ENCODE measurements around the gene ZNF326. TPM values are rescaled to one million over a fixed set of nuclear protein-coding genes. Genes with fewer than 3 reads are reported as not detected.
"Not testable (repeated sequence)": the region's sequence is repeated elsewhere in the genome, so short reads cannot be mapped to it uniquely, and the experiment has no call there.

ZNF326 gene
- total RNA-seq, 2 donors from 2014 or later, result 19.9 to 21.0 TPM

- H3K36me3 Mint-ChIP-seq, result no peaks in the 10 kb centered on the region
- ATAC-seq (no peak), DNase-seq (ENCODE audit: low spot score) (no peak)
- H3K9me3 Mint-ChIP-seq, result no peaks in the 10 kb centered on the region
- H3K27ac Mint-ChIP-seq, result no peak overlapping the region
- H3K27me3 Mint-ChIP-seq, result peaks cover 2 to 5% of the 10 kb centered on the region in 2 donors
- H3K4me3 Mint-ChIP-seq, result no peak overlapping the region
- H3K4me1 Mint-ChIP-seq (ENCODE audit: low read depth in 2 of 2), result peaks cover 2 to 5% of the 10 kb centered on the region in 2 donors
These were observed 20.0 kb upstream of the ZNF326 start for GRCh38 chr1:89974696-89975470.

- no peaks in the 10 kb centered on the region for H3K9me3 Mint-ChIP-seq
- ATAC-seq, result no peak
- H3K4me3 Mint-ChIP-seq, result no peak overlapping the region
- H3K27ac Mint-ChIP-seq, result no peak overlapping the region
- no peaks in the 10 kb centered on the region for H3K36me3 Mint-ChIP-seq
- peaks cover 2 to 5% of the 10 kb centered on the region in 2 donors for H3K27me3 Mint-ChIP-seq
- no peak for DNase-seq (ENCODE audit: low spot score)
- H3K4me1 Mint-ChIP-seq (ENCODE audit: low read depth in 2 of 2), result peaks cover 2 to 5% of the 10 kb centered on the region in 2 donors
These were observed 19.3 kb upstream of the ZNF326 start for GRCh38 chr1:89975540-89976125.

GRCh38 chr1:89978755-89979154, 16.2 kb upstream of the ZNF326 start:
- ATAC-seq, result no peak
- H3K4me3 Mint-ChIP-seq, result no peak overlapping the region
- H3K27ac Mint-ChIP-seq, result no peak overlapping the region
- no peak for DNase-seq (ENCODE audit: low spot score)
- H3K27me3 Mint-ChIP-seq, result peaks cover 0 to 4% of the 10 kb centered on the region in 2 donors
- no peaks in the 10 kb centered on the region for H3K9me3 Mint-ChIP-seq
- no peaks in the 10 kb centered on the region for H3K36me3 Mint-ChIP-seq
- peaks cover 0 to 2% of the 10 kb centered on the region in 2 donors for H3K4me1 Mint-ChIP-seq (ENCODE audit: low read depth in 2 of 2)

GRCh38 chr1:89980605-89981004, 14.3 kb upstream of the ZNF326 start:
- no peak for ATAC-seq
- H3K9me3 Mint-ChIP-seq, result no peaks in the 10 kb centered on the region
- no peak for DNase-seq (ENCODE audit: low spot score)
- H3K36me3 Mint-ChIP-seq, result no peaks in the 10 kb centered on the region
- peaks cover 0 to 6% of the 10 kb centered on the region in 2 donors for H3K27me3 Mint-ChIP-seq
- no peak overlapping the region for H3K4me3 Mint-ChIP-seq
- peaks cover 0 to under 1% of the 10 kb centered on the region in 2 donors for H3K4me1 Mint-ChIP-seq (ENCODE audit: low read depth in 2 of 2)
- no peak overlapping the region for H3K27ac Mint-ChIP-seq

- not testable (repeated sequence) for H3K9me3 Mint-ChIP-seq; DNase-seq (ENCODE audit: low spot score); H3K27ac Mint-ChIP-seq; ATAC-seq; H3K4me3 Mint-ChIP-seq; H3K36me3 Mint-ChIP-seq; H3K4me1 Mint-ChIP-seq (ENCODE audit: low read depth in 2 of 2)
- H3K27me3 Mint-ChIP-seq, result peaks cover 0 to 15% of the 10 kb centered on the region in 2 donors
These were observed 12.1 kb upstream of the ZNF326 start for GRCh38 chr1:89982846-89983245.

GRCh38 chr1:89984564-89985116, 10.3 kb upstream of the ZNF326 start:
- H3K27ac Mint-ChIP-seq; H3K4me1 Mint-ChIP-seq (ENCODE audit: low read depth in 2 of 2); H3K4me3 Mint-ChIP-seq; DNase-seq (ENCODE audit: low spot score); ATAC-seq; H3K36me3 Mint-ChIP-seq; H3K9me3 Mint-ChIP-seq: not testable (repeated sequence)
- H3K27me3 Mint-ChIP-seq, result peaks cover 2 to 19% of the 10 kb centered on the region in 2 donors

GRCh38 chr1:89986020-89986419, 8.9 kb upstream of the ZNF326 start:
- H3K4me3 Mint-ChIP-seq, result no peak overlapping the region
- H3K36me3 Mint-ChIP-seq, result no peaks in the 10 kb centered on the region
- no peaks in the 10 kb centered on the region for H3K9me3 Mint-ChIP-seq
- DNase-seq (ENCODE audit: low spot score), result no peak
- no peak for ATAC-seq
- H3K4me1 Mint-ChIP-seq (ENCODE audit: low read depth in 2 of 2), result no peaks in the 10 kb centered on the region
- peaks cover 7 to 23% of the 10 kb centered on the region in 2 donors for H3K27me3 Mint-ChIP-seq
- no peak overlapping the region for H3K27ac Mint-ChIP-seq

- no peak overlapping the region for H3K27ac Mint-ChIP-seq
- H3K27me3 Mint-ChIP-seq, result peaks cover 13 to 36% of the 10 kb centered on the region in 2 donors
- no peaks in the 10 kb centered on the region for H3K36me3 Mint-ChIP-seq
- no peak overlapping the region for H3K4me3 Mint-ChIP-seq
- peak; percentile 77 for DNase-seq (ENCODE audit: low spot score)
- H3K9me3 Mint-ChIP-seq, result no peaks in the 10 kb centered on the region
- peak; percentile 74 to 80 for ATAC-seq
- H3K4me1 Mint-ChIP-seq (ENCODE audit: low read depth in 2 of 2), result no peaks in the 10 kb centered on the region
These were observed 7.6 kb upstream of the ZNF326 start for GRCh38 chr1:89987159-89987819.

- Mint-ChIP-seq H3K4me1 (ENCODE audit: low read depth in 2 of 2) (no peaks in the 10 kb centered on the region), H3K9me3 (no peaks in the 10 kb centered on the region), H3K27me3 (peaks cover 15 to 31% of the 10 kb centered on the region in 2 donors), H3K27ac (no peak overlapping the region), H3K4me3 (no peak overlapping the region), H3K36me3 (no peaks in the 10 kb centered on the region)
- ATAC-seq, result no peak
- DNase-seq (ENCODE audit: low spot score), result no peak
These were observed 5.8 kb upstream of the ZNF326 start for GRCh38 chr1:89989099-89989498.

- Mint-ChIP-seq H3K36me3 (no peaks in the 10 kb centered on the region), H3K27me3 (peaks cover 15 to 31% of the 10 kb centered on the region in 2 donors), H3K4me3 (no peak overlapping the region), H3K9me3 (no peaks in the 10 kb centered on the region), H3K27ac (no peak overlapping the region), H3K4me1 (ENCODE audit: low read depth in 2 of 2) (peaks cover 0 to 1% of the 10 kb centered on the region in 2 donors)
- DNase-seq (ENCODE audit: low spot score) (no peak), ATAC-seq (no peak)
These were observed 5.1 kb upstream of the ZNF326 start for GRCh38 chr1:89989799-89990198.

GRCh38 chr1:89990976-89991831, 3.7 kb upstream of the ZNF326 start:
- H3K4me3 Mint-ChIP-seq, result no peak overlapping the region
- H3K27me3 Mint-ChIP-seq, result peaks cover 15 to 31% of the 10 kb centered on the region in 2 donors
- no peak for DNase-seq (ENCODE audit: low spot score)
- H3K9me3 Mint-ChIP-seq, result no peaks in the 10 kb centered on the region
- no peaks in the 10 kb centered on the region for H3K36me3 Mint-ChIP-seq
- no peak overlapping the region for H3K27ac Mint-ChIP-seq
- peaks cover 5 to 8% of the 10 kb centered on the region in 2 donors for H3K4me1 Mint-ChIP-seq (ENCODE audit: low read depth in 2 of 2)
- ATAC-seq, result no peak

- ATAC-seq (no peak), DNase-seq (ENCODE audit: low spot score) (no peak)
- no peaks in the 10 kb centered on the region for H3K9me3 Mint-ChIP-seq
- H3K27ac Mint-ChIP-seq, result no peak overlapping the region
- H3K4me3 Mint-ChIP-seq, result no peak overlapping the region
- peaks cover 15 to 21% of the 10 kb centered on the region in 2 donors for H3K27me3 Mint-ChIP-seq
- no peaks in the 10 kb centered on the region for H3K36me3 Mint-ChIP-seq
- peaks cover 18 to 27% of the 10 kb centered on the region in 2 donors for H3K4me1 Mint-ChIP-seq (ENCODE audit: low read depth in 2 of 2)
These were observed 1.4 kb upstream of the ZNF326 start for GRCh38 chr1:89993541-89993940.

- Mint-ChIP-seq H3K27me3 (peaks cover 15 to 21% of the 10 kb centered on the region in 2 donors), H3K4me1 (ENCODE audit: low read depth in 2 of 2) (peaks cover 18 to 28% of the 10 kb centered on the region in 2 donors), H3K9me3 (no peaks in the 10 kb centered on the region), H3K4me3 (peak overlapping the region; percentile 90), H3K27ac (peak overlapping the region; percentile 64 to 96), H3K36me3 (peaks cover 4% of the 10 kb centered on the region)
- DNase-seq (ENCODE audit: low spot score) (no peak), ATAC-seq (no peak)
These were observed 592 bp upstream of the ZNF326 start for GRCh38 chr1:89994231-89994804.
